HG03139 (cell line): ENCODE measurements around the gene ALDH16A1.
A peak's percentile ranks its signal among the peaks of the same experiment; 100 is the strongest.

Experiments used
- ATAC-seq: cut with Tn5 transposase; IDR thresholded peaks from one replicate; pipeline ENCODE4 v1.9.1; 2021; ENCODE audit not compliant: unreplicated experiment

ALDH16A1 gene

DNA sequence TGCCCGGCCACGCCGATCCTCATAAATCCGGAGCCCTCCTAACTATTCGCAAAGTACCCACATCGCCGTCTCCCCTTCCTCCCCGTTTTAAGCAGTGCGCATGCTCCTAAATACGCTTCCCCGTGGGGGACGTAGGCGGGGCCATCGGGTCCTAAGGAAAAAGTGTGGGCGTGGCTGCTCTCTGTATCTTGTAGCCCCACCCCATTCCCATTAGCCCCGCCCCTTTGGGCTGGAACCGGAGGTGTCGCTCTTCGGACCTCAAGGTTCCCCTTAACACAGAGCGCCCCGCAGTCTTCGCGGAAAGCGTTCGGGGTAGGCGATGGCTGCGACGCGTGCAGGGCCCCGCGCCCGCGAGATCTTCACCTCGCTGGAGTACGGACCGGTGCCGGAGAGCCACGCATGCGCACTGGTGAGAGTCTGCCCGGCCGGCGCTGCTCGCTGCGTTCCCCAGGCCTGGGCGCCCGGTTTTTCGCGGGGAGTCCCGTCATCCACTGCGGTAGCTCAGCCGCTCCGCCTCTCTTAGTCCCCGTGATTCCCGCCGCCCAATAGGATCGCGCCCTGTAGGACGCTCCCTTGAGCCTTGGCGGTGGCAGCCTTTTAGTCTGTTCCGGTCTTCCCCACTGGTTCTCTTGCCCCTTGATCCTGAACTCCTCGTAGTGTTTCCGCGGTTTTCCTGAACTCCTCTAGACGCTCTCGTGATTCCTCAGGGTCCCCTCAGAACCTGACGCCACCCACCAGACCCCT is at the start of gene ALDH16A1:
Gene ALDH16A1, plus strand, starts transcription at position 213 of the 744 bp plus-strand sequence. Its CDS starts 107 bp downstream, at position 320.
- peak; percentile 81 for ATAC-seq

DNA sequence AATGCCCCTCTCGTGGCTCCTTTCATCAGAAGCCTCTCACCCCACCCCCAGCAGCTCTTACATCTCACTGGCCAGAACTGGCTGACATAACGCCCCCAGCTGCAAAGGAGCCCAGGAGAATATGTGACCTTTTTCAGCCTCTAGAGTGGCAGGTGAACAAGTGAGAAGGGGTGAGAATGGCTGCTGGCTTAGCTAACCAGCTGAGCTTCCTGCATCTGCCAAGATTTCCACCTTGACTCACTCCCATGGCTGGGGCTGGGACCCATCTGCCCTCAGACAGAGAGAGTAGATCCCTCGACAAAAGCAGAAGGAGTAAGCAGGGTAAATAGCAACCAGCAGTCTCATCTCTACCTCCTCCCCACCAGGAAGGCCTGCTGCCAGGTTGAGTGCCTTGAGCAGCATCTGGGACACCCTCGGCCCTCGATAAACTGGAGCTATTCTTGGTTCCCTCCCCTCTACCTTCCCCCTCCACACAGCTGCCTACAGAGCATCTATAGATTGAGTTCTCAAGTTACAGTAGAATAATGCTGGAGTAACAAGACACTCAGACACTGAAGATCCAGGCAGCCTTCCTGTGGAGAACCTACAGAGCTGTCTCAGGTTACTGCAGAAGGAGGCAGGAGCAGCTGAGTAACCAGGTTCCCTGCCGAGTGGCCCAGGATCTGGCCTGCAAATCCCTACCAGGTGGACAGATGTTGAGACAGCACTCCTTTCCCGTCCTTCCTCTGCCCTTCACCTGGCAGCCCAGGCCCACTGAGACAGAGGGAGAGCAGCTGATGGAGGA is 49.4 kb upstream of the ALDH16A1 start:
- ATAC-seq = no peak

DNA sequence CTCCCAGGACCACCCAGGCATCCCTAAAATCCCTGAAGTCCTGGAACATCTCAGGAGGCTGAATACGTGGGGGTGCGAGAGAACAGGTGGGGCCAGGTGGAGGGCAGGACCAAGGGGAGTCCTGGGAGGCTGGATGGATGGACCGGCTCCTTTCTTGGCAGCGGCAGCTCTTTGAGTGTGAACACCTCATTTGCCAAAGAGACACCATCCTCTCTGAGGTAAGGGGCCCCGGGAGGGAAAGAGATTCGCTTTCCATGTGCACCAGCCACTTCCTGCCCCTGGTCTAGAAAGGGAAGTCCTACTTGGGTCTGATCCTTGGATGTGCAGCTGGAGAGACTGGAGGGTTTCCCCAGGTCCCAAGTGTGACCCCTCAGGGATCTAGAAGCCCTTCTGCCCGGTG is 45.9 kb upstream of the ALDH16A1 start:
- no peak for ATAC-seq

DNA sequence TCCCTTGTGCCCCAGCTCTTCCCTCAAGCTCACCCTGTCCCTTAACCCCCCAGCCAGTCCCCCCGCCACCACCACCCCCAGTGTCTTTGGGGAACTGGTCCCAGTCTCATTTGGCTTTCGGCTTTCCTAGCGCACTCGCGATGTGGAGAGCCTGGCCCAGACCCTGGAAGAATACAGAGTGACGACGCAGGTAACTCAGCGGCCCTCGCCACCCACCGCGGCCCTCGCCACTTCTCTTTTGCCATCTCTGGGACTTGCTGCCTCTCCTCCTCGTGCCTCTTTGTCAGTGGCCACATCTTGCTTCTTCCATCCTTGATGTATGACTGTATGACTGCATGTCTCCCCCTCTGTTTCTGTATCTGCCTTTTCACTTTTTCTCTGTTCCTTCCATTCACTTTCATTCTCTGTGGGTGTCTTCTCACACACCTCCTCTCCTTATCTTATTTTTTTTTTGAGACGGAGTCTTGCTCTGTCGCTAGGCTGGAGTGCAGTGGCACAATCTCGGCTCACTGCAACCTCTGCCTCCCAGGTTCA is 45.5 kb upstream of the ALDH16A1 start:
- ATAC-seq = no peak

GRCh38 chr19:49408816-49409440 is 44.1 kb upstream of the ALDH16A1 start:
- no peak for ATAC-seq

- no peak for ATAC-seq
Measured at GRCh38 chr19:49409441-49410029, 43.5 kb upstream of the ALDH16A1 start.

GRCh38 chr19:49411681-49412326 is 41.2 kb upstream of the ALDH16A1 start:
- ATAC-seq = no peak

DNA sequence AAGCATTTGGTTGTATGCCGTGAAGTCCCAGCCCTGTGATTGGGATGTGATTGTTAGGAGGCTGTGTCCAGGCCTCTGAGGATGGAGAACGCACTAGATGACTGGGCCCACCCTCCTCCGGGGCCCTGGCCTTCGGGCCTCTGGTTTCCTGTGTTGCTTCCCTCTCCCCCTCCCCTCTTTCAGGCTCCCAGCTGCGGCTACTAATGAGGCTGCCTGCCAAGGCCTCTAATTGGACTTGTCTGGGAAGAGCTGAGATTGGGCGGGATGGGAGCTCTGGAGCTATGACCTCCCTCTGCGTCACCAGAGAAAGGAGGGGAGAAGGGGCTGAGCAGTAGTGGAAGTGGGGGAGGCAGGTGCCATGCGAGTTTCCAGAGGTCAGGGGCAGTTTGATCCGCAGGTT is 39.7 kb upstream of the ALDH16A1 start:
- ATAC-seq = no peak

GRCh38 chr19:49414256-49414655 is 38.8 kb upstream of the ALDH16A1 start:
- no peak for ATAC-seq

DNA sequence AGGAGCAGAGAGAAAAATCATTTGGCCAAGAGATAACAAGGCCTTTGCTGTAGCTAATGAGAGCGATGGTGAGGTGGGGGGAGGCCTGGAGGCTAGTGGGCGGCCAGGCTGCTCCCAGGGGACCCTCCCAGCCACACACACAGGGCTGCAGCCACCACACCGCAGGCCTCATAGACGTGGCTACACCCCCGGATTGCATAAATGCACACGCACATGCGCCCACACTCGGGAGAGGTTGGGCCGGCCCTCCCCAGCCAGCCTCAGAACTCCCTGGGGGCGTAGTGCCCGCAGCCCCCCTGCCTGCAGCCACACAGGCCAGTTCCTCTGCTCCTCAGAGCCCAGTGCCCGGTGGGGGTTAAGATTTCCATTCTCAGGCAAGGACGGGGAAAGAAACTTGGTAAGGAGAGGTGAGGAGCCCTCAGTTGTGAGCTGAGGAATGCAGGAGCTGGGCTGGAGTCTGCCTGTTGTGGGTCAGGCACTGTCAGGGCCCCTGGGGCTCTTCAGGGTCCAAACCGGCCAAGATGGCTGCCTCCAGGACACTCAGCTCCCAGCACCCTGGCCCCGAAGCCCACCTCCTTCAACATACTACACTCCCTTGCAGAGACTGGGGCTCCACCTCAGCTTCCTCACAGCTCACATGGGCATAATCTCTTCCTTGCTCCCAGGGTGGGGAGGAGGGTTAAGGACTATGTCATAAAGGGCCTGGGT is 37.8 kb upstream of the ALDH16A1 start:
- ATAC-seq = no peak

DNA sequence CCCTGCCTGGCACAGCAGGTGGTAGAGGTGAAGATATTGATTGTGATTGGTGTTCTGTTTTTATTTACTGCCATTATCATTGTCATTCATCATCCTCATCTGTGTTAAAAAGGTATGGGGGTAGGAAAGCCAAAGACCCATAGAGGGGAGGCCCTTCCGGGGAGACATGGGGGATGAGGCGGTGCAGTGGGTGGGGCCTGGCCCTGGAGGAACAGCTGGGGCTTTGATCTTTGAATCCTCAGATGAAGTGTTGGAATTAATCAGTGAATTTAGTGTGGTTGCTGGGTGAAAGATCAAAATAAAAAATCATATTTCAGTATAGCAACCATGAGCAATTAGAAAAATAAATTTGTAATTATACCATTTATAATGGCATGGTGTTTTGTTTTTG is 37.2 kb upstream of the ALDH16A1 start:
- ATAC-seq = no peak

DNA sequence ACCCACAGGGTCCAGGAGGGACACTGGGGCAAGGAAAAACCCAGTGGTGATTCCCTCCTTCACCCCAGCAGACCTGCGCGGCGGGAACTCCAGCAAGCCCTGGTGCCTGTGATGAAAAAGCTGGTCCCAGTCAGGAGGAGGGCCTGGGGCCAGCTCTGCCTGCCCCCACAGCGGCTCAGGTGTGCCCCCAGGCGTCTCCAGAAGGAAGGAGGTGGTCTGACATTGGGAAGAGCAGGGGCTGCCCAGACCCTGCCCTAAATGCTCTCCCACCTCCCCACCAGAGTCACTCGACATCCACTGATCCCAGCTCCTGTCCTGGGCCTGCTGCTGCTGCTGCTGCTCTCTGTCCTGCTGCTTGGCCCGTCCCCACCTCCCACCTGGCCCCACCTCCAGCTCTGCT is 35.9 kb upstream of the ALDH16A1 start:
- no peak for ATAC-seq

GRCh38 chr19:49418511-49418910 is 34.5 kb upstream of the ALDH16A1 start:
- no peak for ATAC-seq

DNA sequence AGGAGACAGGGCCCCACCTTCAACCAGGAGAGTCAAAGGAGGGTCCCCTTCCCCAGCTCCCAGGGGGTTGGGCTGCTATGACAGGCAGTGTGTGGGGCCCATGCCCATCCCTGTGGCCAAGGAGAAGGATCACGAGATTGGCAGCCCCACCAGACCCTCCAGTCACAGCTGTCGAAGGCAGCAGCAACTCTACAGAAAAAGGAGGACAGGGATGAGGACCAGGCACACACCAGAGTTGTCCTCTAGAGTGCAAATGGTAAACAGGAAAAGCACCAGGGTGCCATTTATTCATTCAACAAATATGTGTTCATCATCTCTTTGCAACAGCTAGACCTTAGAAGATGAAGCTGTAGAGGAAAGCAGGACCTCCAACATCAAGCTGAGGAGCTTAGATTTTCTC is 33.9 kb upstream of the ALDH16A1 start:
- ATAC-seq = no peak

DNA sequence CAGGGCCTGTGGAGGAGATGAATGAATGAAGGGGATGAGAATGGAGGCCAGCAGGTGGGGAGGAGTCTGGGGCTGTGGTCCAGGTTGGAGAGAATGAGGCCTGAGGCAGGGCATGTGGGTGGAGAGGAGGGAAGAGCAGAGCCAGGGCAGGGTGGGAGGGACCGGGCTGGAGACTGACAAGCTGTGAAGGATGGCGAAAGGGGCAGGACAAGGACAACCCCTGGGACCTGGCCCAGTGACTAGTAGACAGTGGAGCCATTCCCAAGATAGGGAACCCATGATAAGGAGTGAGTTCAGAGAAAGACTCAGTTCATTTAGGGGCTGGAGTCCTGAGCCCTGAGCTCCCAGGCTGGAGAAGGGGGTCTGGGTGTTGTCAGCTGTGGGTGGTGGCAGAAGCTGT is 32.8 kb upstream of the ALDH16A1 start:
- no peak for ATAC-seq

GRCh38 chr19:49421039-49421877 is 31.8 kb upstream of the ALDH16A1 start:
- ATAC-seq = no peak

- no peak for ATAC-seq
Measured at GRCh38 chr19:49421878-49422202, 31.2 kb upstream of the ALDH16A1 start.

- no peak for ATAC-seq
Measured at GRCh38 chr19:49422407-49423070, 30.5 kb upstream of the ALDH16A1 start.
